SU-DHL-6 (cell line): ENCODE measurements around the gene SH3RF1.

Source experiments
- H2AFZ ChIP-seq: fragments of 200-600 bp; sonication (generic); 2 replicates; pipeline ENCODE4 v1.6.1; 2014; ENCODE audit warnings: low read depth, mild to moderate bottlenecking, moderate library complexity, mixed read lengths, antibody characterized with exemption, low read length; ENCODE audit not compliant: severe bottlenecking
- H3F3A ChIP-seq: fragments of 200-600 bp; shearing (Covaris generic); 2 replicates; pipeline ENCODE4 v1.6.0; 2016; ENCODE audit warnings: antibody characterized with exemption, mild to moderate bottlenecking; ENCODE audit not compliant: insufficient read depth
- H3K27ac ChIP-seq: fragments of 200-600 bp; sonication (generic); 2 replicates; pipeline ENCODE4 v1.5.1; 2016; ENCODE audit warnings: low read depth, mild to moderate bottlenecking, low read length, moderate library complexity, mixed read lengths
- H3K27me3 ChIP-seq: fragments of 200-600 bp; sonication (generic), shearing (Covaris generic); 2 replicates; pipeline ENCODE4 v1.6.0; 2014; ENCODE audit warnings: mild to moderate bottlenecking, low read length
- H3K36me3 ChIP-seq: fragments of 200-600 bp; sonication (generic); 2 replicates; pipeline ENCODE4 v1.6.1; 2014; ENCODE audit warnings: mild to moderate bottlenecking, low read length, mixed read lengths
- H3K4me2 ChIP-seq: fragments of 300-600, 200-600 bp; shearing (Covaris generic), sonication (generic); 2 replicates; pipeline ENCODE4 v1.6.0; 2014; ENCODE audit warnings: low read length, low read depth, mild to moderate bottlenecking; ENCODE audit not compliant: poor library complexity, severe bottlenecking
- H3K4me3 ChIP-seq: fragments of 200-600 bp; sonication (generic); 2 replicates; pipeline ENCODE4 v1.5.1; 2014; ENCODE audit warnings: antibody characterized with exemption, low read length, mild to moderate bottlenecking, mixed read lengths; ENCODE audit not compliant: insufficient read depth, poor library complexity, severe bottlenecking
- H3K79me2 ChIP-seq: fragments of 200-600 bp; sonication (generic); 2 replicates; pipeline ENCODE4 v1.6.1; 2014; ENCODE audit warnings: mild to moderate bottlenecking, low read length, moderate library complexity; ENCODE audit not compliant: insufficient read depth
- H3K9ac ChIP-seq: fragments of 200-600 bp; sonication (generic); 2 replicates; pipeline ENCODE4 v1.7.0; 2014; ENCODE audit warnings: mild to moderate bottlenecking, low read length
- H3K9me2 ChIP-seq: fragments of 200-600 bp; sonication (generic); replicated peaks from 2 replicates; pipeline ENCODE4 v1.6.1; 2014; ENCODE audit warnings: low read length; ENCODE audit not compliant: insufficient read depth
- H3K9me3 ChIP-seq: fragments of 200-600 bp; sonication (generic); 2 replicates; pipeline ENCODE4 v1.6.1; 2014; ENCODE audit warnings: low read length, mixed read lengths; ENCODE audit not compliant: insufficient read depth
- H4K20me1 ChIP-seq: fragments of 200-600 bp; sonication (generic); 2 replicates; pipeline ENCODE4 v1.6.1; 2014; ENCODE audit warnings: low read depth, mild to moderate bottlenecking, antibody characterized with exemption, low read length, moderate library complexity, mixed read lengths
- CTCF ChIP-seq: fragments of 200-600 bp; sonication (generic); IDR thresholded peaks from one replicate; pipeline ENCODE4 v1.5.1; 2017; ENCODE audit warnings: antibody characterized with exemption, mild to moderate bottlenecking, low read length, moderate library complexity; ENCODE audit not compliant: insufficient read depth, poor library complexity, severe bottlenecking
- EZH2phosphoT487 ChIP-seq: fragments of 200-600 bp; sonication (generic), shearing (Covaris generic); conservative IDR thresholded peaks from 2 replicates; pipeline ENCODE4 v1.6.1; 2018; ENCODE audit warnings: mild to moderate bottlenecking, antibody characterized with exemption, low read length, moderate library complexity, mixed read lengths

The SH3RF1 gene

GRCh38 chr4:169110633-169111032, 160.1 kb downstream of the SH3RF1 start:
- Histone ChIP-seq H3K4me2 (no peak overlapping the region), H3K27me3 (no peaks in the 10 kb centered on the region), H2AFZ (no peak overlapping the region), H3K4me3 (no peak overlapping the region), H3F3A (no peaks in the 10 kb centered on the region), H3K27ac (no peak overlapping the region), H3K36me3 (no peaks in the 10 kb centered on the region), H3K9me3 (no peaks in the 10 kb centered on the region), H3K9ac (no peak overlapping the region), H3K9me2 (no peaks in the 10 kb centered on the region), H4K20me1 (no peaks in the 10 kb centered on the region), H3K79me2 (no peaks in the 10 kb centered on the region)
- TF ChIP-seq EZH2phosphoT487 = no peak
- TF ChIP-seq CTCF = no peak

GRCh38 chr4:169109035-169109675, 161.6 kb downstream of the SH3RF1 start:
- Histone ChIP-seq H3K27me3 (no peaks in the 10 kb centered on the region), H3K36me3 (no peaks in the 10 kb centered on the region)

GRCh38 chr4:169108303-169108702, 162.5 kb downstream of the SH3RF1 start:
- H3K9me2 ChIP-seq = no peaks in the 10 kb centered on the region
- no peaks in the 10 kb centered on the region for H3K36me3 ChIP-seq
- no peaks in the 10 kb centered on the region for H4K20me1 ChIP-seq
- H3K4me2 ChIP-seq = no peak overlapping the region
- H3K79me2 ChIP-seq = no peaks in the 10 kb centered on the region
- no peaks in the 10 kb centered on the region for H3K27me3 ChIP-seq
- H3K9me3 ChIP-seq = no peaks in the 10 kb centered on the region
- H3K9ac ChIP-seq = no peak overlapping the region
- TF ChIP-seq CTCF = no peak
- TF ChIP-seq EZH2phosphoT487 = no peak
- no peak overlapping the region for H3K27ac ChIP-seq
- no peak overlapping the region for H3K4me3 ChIP-seq
- H2AFZ ChIP-seq = no peak overlapping the region
- no peaks in the 10 kb centered on the region for H3F3A ChIP-seq

More at GRCh38 chr4:169109035-169109675, 161.6 kb downstream of the SH3RF1 start:
- H4K20me1 ChIP-seq = no peaks in the 10 kb centered on the region
- no peak overlapping the region for H3K4me3 ChIP-seq
- H3K9me3 ChIP-seq = no peaks in the 10 kb centered on the region
- H2AFZ ChIP-seq = no peak overlapping the region
- H3K9me2 ChIP-seq = no peaks in the 10 kb centered on the region
- no peaks in the 10 kb centered on the region for H3F3A ChIP-seq
- H3K79me2 ChIP-seq = no peaks in the 10 kb centered on the region
- TF ChIP-seq CTCF (no peak), EZH2phosphoT487 (no peak)
- no peak overlapping the region for H3K4me2 ChIP-seq
- no peak overlapping the region for H3K27ac ChIP-seq
- H3K9ac ChIP-seq = no peak overlapping the region
